Astrocyte of the cerebellum (primary cell): Measurements from ENCODE around the gene MRPL20.

Experiments used
- DNase-seq: peaks from one replicate; pipeline ENCODE4 v3.0.0-alpha.2; 2011; ENCODE audit warnings: low read depth
- H3K4me3 ChIP-seq: 2 replicates; pipeline ENCODE4 v1.5.1; 2011; ENCODE audit warnings: mild to moderate bottlenecking, low read depth, low read length, moderate library complexity
- in situ Hi-C: cut with HindIII; loops from 2 replicates; pipeline ENCODE4 v1.10.0; 2017; ENCODE audit warnings: low sequenced_read_pairs
- TF ChIP-seq, protein P1 (sequence below): IDR thresholded peaks from 2 replicates; pipeline ENCODE4 v1.5.1; 2012; ENCODE audit warnings: low read length, low read depth, moderate library complexity, mild to moderate bottlenecking; ENCODE audit errors: missing control alignments

The MRPL20 gene

DNA sequence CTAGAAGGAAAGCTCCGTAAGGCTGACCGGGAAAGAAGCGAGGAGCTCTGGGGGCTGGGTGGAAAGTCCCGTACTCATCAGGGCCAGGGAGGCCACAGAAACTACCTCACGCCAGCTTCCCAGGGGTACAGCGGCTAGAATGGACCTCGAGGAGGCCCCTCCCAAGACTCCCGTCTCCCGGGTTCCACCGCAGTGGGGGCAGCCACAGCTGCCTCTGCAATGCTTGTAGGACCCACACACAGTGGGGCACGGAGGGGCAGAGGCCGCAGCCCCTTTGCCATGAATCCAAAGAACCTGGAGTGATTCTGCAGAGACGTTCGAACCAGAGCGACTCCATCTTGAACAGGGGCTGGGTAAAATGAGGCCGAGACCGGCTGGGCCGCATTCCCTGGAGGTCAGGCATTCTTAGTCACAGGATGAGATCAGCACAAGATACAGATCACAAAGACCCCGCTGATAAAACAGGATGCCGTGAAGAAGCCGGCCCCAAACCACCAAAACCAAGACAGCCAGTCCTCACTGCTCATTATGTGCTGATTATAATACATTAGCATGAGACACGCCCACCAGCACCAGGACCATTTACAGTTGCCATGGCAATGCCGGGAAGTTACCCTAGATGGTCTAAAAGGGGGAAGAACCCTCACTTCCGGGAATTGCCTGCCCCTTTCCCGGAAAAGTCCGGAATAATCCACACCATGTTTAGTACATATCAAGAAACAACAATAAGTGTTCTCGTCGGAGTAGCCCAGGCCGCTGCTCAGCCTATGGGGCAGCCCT lies 15.6 kb upstream of the MRPL20 start:
- DNase-seq = no peak
- no peak overlapping the region for H3K4me3 ChIP-seq
- TF ChIP-seq, protein P1, sequence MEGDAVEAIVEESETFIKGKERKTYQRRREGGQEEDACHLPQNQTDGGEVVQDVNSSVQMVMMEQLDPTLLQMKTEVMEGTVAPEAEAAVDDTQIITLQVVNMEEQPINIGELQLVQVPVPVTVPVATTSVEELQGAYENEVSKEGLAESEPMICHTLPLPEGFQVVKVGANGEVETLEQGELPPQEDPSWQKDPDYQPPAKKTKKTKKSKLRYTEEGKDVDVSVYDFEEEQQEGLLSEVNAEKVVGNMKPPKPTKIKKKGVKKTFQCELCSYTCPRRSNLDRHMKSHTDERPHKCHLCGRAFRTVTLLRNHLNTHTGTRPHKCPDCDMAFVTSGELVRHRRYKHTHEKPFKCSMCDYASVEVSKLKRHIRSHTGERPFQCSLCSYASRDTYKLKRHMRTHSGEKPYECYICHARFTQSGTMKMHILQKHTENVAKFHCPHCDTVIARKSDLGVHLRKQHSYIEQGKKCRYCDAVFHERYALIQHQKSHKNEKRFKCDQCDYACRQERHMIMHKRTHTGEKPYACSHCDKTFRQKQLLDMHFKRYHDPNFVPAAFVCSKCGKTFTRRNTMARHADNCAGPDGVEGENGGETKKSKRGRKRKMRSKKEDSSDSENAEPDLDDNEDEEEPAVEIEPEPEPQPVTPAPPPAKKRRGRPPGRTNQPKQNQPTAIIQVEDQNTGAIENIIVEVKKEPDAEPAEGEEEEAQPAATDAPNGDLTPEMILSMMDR = no peak
- in situ Hi-C loops = no loop called here

DNA sequence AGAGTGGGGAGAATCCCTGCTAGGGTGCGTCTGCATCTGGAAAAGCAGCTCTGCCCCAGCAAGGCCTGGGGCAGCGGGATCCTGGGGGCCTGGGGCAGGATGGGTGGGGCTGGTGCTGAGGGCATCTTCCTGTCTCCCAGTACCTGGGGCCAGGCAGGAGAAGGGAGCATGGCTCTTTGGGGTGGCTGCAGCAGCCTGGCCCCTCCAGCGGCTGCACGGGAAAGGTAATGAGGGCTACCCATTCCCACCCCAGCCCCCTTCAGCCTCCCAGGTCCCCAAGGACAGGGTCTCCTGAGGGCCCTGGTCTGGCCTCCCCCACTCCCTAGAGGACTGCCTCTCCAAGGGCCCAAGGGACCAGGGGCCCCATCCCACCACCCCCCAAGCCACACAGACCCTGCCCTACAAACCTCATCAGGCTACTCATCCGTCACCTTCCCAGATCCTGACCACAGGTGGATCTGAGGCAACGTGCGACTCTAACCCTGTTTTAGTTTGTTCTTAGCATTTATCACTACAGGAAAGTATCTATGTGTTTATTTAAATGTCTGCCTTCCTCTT lies 14.9 kb upstream of the MRPL20 start:
- no peak for DNase-seq
- TF ChIP-seq, protein P1 = no peak
- H3K4me3 ChIP-seq = no peak overlapping the region
- in situ Hi-C loops = no loop called here

DNA sequence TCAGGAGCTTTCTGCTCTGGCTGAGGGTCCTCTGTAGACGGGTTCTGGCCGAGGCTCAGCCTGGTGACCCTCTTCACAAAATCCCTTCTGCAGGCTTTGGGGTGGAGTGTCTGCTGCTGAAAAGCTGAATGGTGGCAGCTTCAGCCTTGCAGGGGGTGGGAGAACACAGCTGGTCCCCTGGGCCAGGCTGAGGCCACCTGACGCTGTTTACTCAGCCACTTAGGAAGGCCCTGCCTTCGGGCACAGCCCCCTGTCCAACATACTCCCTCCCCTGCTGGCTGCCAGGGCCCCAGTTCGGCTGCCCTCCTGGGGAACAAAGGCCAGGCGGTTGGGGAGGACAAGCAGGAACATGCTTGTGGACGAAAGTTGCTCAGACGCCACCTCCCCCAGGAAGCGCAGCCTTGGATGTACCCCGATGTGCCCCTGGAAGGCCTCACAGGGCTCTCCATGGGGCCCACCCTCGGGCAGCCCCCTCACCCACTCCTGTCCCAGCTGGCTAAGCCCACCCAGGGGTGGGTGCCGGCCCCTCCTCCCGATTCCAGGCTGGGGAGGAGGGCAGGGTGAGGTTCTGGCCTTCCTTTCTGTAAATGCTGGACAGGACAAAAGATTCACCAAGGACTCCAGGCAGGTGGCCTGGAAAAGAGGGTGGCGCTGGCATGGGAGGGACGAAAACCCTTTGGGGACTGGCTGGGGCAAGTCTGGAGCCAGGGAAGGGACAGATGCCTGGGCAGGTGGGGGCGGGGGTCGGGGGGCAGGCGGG lies 14.2 kb upstream of the MRPL20 start, which contains the start of gene ANKRD65:
ANKRD65 (minus strand) TSS at position 130 of the 760 bp plus-strand sequence. CDS start 271 bp downstream, outside the sequence.
- in situ Hi-C loops = no loop called here
- H3K4me3 ChIP-seq = no peak within 1 kb of the TSS
- TF ChIP-seq, protein P1 = no peak
- DNase-seq = no peak

DNA sequence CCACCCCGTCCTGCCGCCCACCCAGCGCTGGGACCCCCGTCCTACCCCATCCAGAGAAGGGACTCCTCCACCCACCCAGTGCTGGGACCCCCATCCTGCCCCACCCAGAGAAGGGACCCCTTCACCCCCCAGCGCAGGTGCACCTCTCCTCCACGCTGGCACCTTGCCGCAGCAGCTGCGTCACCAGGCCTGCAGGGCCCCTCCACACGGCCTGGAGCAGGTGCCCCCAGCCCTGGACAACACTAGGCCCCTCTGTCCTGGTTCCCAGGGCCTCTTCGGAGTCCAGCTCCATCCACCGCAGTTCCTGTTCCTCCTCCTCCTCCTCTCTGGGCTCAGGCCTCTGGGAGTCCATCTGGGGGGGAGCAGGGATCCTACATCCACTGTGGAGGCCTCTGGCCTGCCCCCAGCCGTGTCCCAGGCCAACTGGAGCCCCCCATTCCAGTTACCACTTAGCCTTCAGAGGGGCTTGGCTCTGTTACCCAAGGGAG lies 13.6 kb upstream of the MRPL20 start:
- DNase-seq = no peak
- in situ Hi-C loops = no loop called here
- TF ChIP-seq, protein P1 = no peak
- H3K4me3 ChIP-seq = no peak overlapping the region

DNA sequence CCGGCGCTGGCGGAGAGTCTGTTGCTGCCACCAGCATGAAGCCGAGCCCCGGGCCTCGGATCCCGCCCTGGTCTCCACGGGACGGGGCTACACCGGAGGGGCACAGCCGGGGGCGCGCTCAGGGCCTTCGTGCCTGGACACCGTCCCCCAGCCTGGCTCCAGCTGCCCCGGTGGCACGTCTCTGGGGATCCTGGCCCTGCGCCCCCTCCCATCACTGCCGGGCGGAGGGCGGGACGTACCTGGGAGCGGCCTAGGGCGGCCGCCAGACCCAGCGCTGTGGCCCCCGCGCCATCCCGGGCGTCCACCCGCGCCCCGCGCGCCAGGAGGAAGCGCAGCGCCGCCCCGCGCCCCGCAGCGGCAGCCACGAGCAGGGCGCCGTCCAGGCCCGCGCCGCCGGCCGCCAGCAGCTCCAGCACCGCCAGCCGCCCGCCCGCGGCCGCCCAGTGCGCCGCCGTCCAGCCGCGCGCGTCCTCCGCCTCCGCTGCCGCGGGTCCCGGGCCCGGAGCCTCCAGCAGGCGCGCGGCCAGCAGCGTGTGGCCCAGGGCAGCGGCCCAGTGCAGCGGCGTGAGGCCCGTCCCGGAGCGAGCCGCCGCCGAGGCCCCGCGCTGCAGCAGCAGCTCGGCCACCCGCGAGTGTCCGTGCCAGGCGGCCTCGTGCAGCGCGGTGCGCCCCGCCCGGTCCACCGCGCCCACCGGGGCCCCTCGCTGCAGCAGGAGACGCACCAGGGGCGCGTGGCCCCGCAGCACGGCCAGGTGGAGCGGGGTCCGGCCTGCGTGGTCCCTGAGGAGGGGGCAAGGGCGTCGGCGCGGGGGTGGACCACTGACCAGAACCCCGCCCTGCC lies 12.9 kb upstream of the MRPL20 start:
- DNase-seq = no peak
- in situ Hi-C loops = no loop called here
- TF ChIP-seq, protein P1 = no peak
- no peak overlapping the region for H3K4me3 ChIP-seq
